H1 (cell line): Measurements from ENCODE around the gene NRXN3. TPM values are rescaled to one million over a fixed set of nuclear protein-coding genes. Genes with fewer than 3 reads are reported as not detected.

Source experiments
- CTCF ChIA-PET: fragments of 300-600 bp; sonication (Branson Sonifier 250); formaldehyde crosslinking; loops from one replicate; lab custom pipeline; 2021; ENCODE audit not compliant: partially characterized antibody; lab: Charles Lee
- POLR2A ChIA-PET: fragments of 300-600 bp; sonication (Branson Sonifier 250); formaldehyde crosslinking; loops from one replicate; lab custom pipeline; 2021; ENCODE audit warnings: inconsistent platforms; ENCODE audit not compliant: partially characterized antibody; lab: Charles Lee
- DNase-seq, 2 experiments: peaks; one replicate each; pipeline versions ENCODE4 v3.0.0 to v3.0.0-alpha.2; 2010 to 2022; ENCODE audit warnings: low spot score in 2 of 2, low read depth in 1 of 2, mixed read lengths in 1 of 2
- FAIRE-seq: peaks from 2 replicates; lab custom pipeline; 2011; peaks lifted over from hg19 to GRCh38; lab: Jason Lieb, UNC
- H2AFZ ChIP-seq: 2 replicates; pipeline ENCODE4 v1.8.1; 2012; ENCODE audit warnings: low read length, inconsistent platforms
- H2AK5ac ChIP-seq: 2 replicates; pipeline ENCODE4 v1.6.1; 2013; ENCODE audit warnings: low read depth, low read length
- H2BK120ac ChIP-seq: replicated peaks from 2 replicates; pipeline ENCODE3; 2013; ENCODE audit warnings: low read depth, low read length, inconsistent platforms
- H2BK12ac ChIP-seq: 2 replicates; pipeline ENCODE4 v1.6.1; 2013; ENCODE audit warnings: low read depth, low read length
- H2BK15ac ChIP-seq: 2 replicates; pipeline ENCODE4 v1.6.1; 2013; ENCODE audit warnings: low read length
- H2BK20ac ChIP-seq: 2 replicates; pipeline ENCODE4 v1.6.1; 2013; ENCODE audit warnings: low read length
- H2BK5ac ChIP-seq: 2 replicates; pipeline ENCODE4 v1.6.1; 2013; ENCODE audit warnings: low read depth, low read length
- H3K14ac ChIP-seq: 2 replicates; pipeline ENCODE4 v1.6.1; 2013; ENCODE audit warnings: inconsistent platforms; ENCODE audit not compliant: insufficient read length
- H3K18ac ChIP-seq: 2 replicates; pipeline ENCODE4 v1.6.1; 2013; ENCODE audit warnings: low read length; ENCODE audit errors: extremely low read depth
- H3K23ac ChIP-seq: 2 replicates; pipeline ENCODE4 v1.6.1; 2013; ENCODE audit warnings: inconsistent platforms; ENCODE audit not compliant: insufficient read length
- H3K23me2 ChIP-seq: 2 replicates; pipeline ENCODE4 v1.6.1; 2013; ENCODE audit warnings: low read depth, low read length
- H3K27ac ChIP-seq: 2 replicates; pipeline ENCODE4 v1.6.1; 2011; ENCODE audit warnings: low read depth, low read length, inconsistent platforms
- H3K27me3 ChIP-seq, 4 experiments: replicated peaks in 1 of 4; 1 replicate in 1 of 4; 2 replicates in 3 of 4; pipeline versions ENCODE4 v1.6.1 to v1.8.1; 2011 to 2013; ENCODE audit warnings: low read length in 3 of 4, mild to moderate bottlenecking in 3 of 4, inconsistent platforms in 2 of 4, mixed read lengths in 2 of 4, moderate library complexity in 1 of 4; ENCODE audit not compliant: control insufficient read depth in 3 of 4, insufficient read depth in 3 of 4; ENCODE audit errors: extremely low read depth in 1 of 4
- H3K36me3 ChIP-seq, 4 experiments: 2 replicates each; pipeline versions ENCODE4 v1.6.1 to v1.8.1; 2011 to 2013; ENCODE audit warnings: mild to moderate bottlenecking in 4 of 4, low read length in 3 of 4, moderate library complexity in 2 of 4, control low read depth in 1 of 4, inconsistent platforms in 1 of 4; ENCODE audit not compliant: insufficient read depth in 4 of 4, control insufficient read depth in 2 of 4
- H3K4ac ChIP-seq: replicated peaks from 2 replicates; pipeline ENCODE3; 2013; ENCODE audit warnings: low read length, low read depth, mixed read lengths, inconsistent platforms; ENCODE audit not compliant: insufficient read length
- H3K4me1 ChIP-seq, 4 experiments: replicated peaks in 1 of 4; 1 replicate in 1 of 4; 2 replicates in 3 of 4; pipeline versions ENCODE4 v1.6.1 to v1.8.1; 2011 to 2013; ENCODE audit warnings: low read length in 3 of 4, inconsistent platforms in 2 of 4, mixed read lengths in 1 of 4; ENCODE audit not compliant: insufficient read depth in 4 of 4, control insufficient read depth in 3 of 4
- H3K4me2 ChIP-seq, 2 experiments: 2 replicates each; pipeline versions ENCODE4 v1.6.1 to v1.8.1; 2011 to 2013; ENCODE audit warnings: low read depth in 2 of 2, low read length in 2 of 2, control low read depth in 1 of 2, inconsistent platforms in 1 of 2, mild to moderate bottlenecking in 1 of 2; ENCODE audit not compliant: insufficient read depth in 1 of 2
- H3K4me3 ChIP-seq, 4 experiments: fragments of 200-600, 300-600 bp in 1 of 4; sonication (generic), shearing (Covaris generic), sonication (Bioruptor Twin) in 1 of 4; 2 replicates each; pipeline versions ENCODE4 v1.5.1 to v1.8.1; 2011 to 2016; ENCODE audit warnings: low read length in 4 of 4, low read depth in 3 of 4, control low read depth in 2 of 4, inconsistent platforms in 2 of 4, mild to moderate bottlenecking in 2 of 4, mixed read lengths in 1 of 4, moderate library complexity in 1 of 4; ENCODE audit not compliant: insufficient read depth in 2 of 4; ENCODE audit errors: extremely low read depth in 1 of 4
- H3K56ac ChIP-seq: replicated peaks from 2 replicates; pipeline ENCODE3; 2013; ENCODE audit warnings: low read depth, mild to moderate bottlenecking, mixed read lengths, low read length, inconsistent platforms; ENCODE audit not compliant: insufficient read length
- H3K79me1 ChIP-seq: 2 replicates; pipeline ENCODE4 v1.6.1; 2013; ENCODE audit warnings: low read depth, low read length, control low read depth
- H3K79me2 ChIP-seq, 2 experiments: 2 replicates each; pipeline versions ENCODE4 v1.6.1 to v1.8.1; 2012 to 2013; ENCODE audit warnings: low read length in 2 of 2, mild to moderate bottlenecking in 2 of 2, inconsistent platforms in 1 of 2; ENCODE audit not compliant: insufficient read depth in 2 of 2, control insufficient read depth in 1 of 2
- H3K9ac ChIP-seq, 4 experiments: replicated peaks in 1 of 4; 1 replicate in 1 of 4; 2 replicates in 3 of 4; pipeline versions ENCODE4 v1.6.1 to v1.8.1; 2011 to 2013; ENCODE audit warnings: low read depth in 3 of 4, low read length in 3 of 4, control low read depth in 2 of 4, mild to moderate bottlenecking in 2 of 4, moderate library complexity in 2 of 4, inconsistent platforms in 1 of 4; ENCODE audit errors: extremely low read depth in 1 of 4
- H3K9me3 ChIP-seq, 2 experiments: 2 replicates each; pipeline versions ENCODE4 v1.6.1 to v1.8.1; 2012 to 2013; ENCODE audit warnings: mild to moderate bottlenecking in 2 of 2, moderate library complexity in 2 of 2, control low read depth in 1 of 2, inconsistent platforms in 1 of 2, low read depth in 1 of 2, low read length in 1 of 2, mixed read lengths in 1 of 2; ENCODE audit not compliant: insufficient read depth in 2 of 2
- H4K20me1 ChIP-seq, 2 experiments: replicated peaks in 1 of 2; 2 replicates each; pipeline versions ENCODE3 to v1.8.1; 2011 to 2013; ENCODE audit warnings: inconsistent platforms in 2 of 2, low read length in 2 of 2, mild to moderate bottlenecking in 1 of 2; ENCODE audit not compliant: insufficient read depth in 2 of 2, control insufficient read depth in 1 of 2
- H4K5ac ChIP-seq: 2 replicates; pipeline ENCODE4 v1.6.1; 2013; ENCODE audit warnings: low read length, low read depth, mixed read lengths, inconsistent platforms; ENCODE audit not compliant: insufficient read length
- H4K8ac ChIP-seq: 2 replicates; pipeline ENCODE4 v1.8.0; 2013; ENCODE audit warnings: mild to moderate bottlenecking, moderate library complexity, low read length, inconsistent platforms; ENCODE audit not compliant: insufficient read depth; ENCODE audit errors: extremely low read depth
- H4K91ac ChIP-seq: replicated peaks from 2 replicates; pipeline ENCODE3; 2013; ENCODE audit warnings: low read length, mixed read lengths, inconsistent platforms; ENCODE audit not compliant: insufficient read length
- CREB1 ChIP-seq: IDR thresholded peaks from 2 replicates; pipeline ENCODE4 v1.6.1; 2012; ENCODE audit warnings: inconsistent platforms
- NRF1 ChIP-seq: IDR thresholded peaks from 2 replicates; pipeline ENCODE4 v1.6.1; 2011; ENCODE audit warnings: mild to moderate bottlenecking, low read depth, low read length, improper control_type of control experiment
- SP1 ChIP-seq: IDR thresholded peaks from 2 replicates; pipeline ENCODE4 v1.6.1; 2011; ENCODE audit warnings: low read depth, low read length
- YY1 ChIP-seq: IDR thresholded peaks from 2 replicates; pipeline ENCODE4 v1.6.1; 2011; ENCODE audit warnings: low read depth, mild to moderate bottlenecking, low read length
- WGBS, 2 experiments: shearing (Covaris generic) in 1 of 2; methylation state at CpG; one replicate each; pipeline versions ENCODE4 v1.1.6 to v1.1.7; 2013 to 2015; ENCODE audit warnings: low lambda C conversion rate in 2 of 2, mixed read lengths in 2 of 2, inconsistent platforms in 1 of 2, low coverage in 1 of 2, missing lambda C conversion rate in 1 of 2; ENCODE audit not compliant: insufficient replicate concordance in 2 of 2, insufficient coverage in 1 of 2, insufficient read length in 1 of 2; ENCODE audit errors: extremely low coverage in 1 of 2, missing lambda C conversion rate in 1 of 2; 5-methylcytosine and 5-hydroxymethylcytosine counted together
- polyA plus RNA-seq, 7 experiments: library from polyadenylated mRNA; depleted of rRNA in 3 of 7; stranded (reverse) in 5 of 7; unstranded in 2 of 7; fragments of >200 nt in 5 of 7; fragments of 200-250 nt in 2 of 7; gene quantifications; 1 replicate in 5 of 7; 2 replicates in 1 of 7; 4 replicates in 1 of 7; pipeline versions ENCODE4 v1.2.1 to v1.2.3, GENCODE V29; 2011 to 2013; ENCODE audit warnings: missing spikeins in 2 of 7, mixed read lengths in 2 of 7
- total RNA-seq: library from RNA; stranded (reverse); fragmentation: NEBNext Ultra II Directional; extraction: Animal tissue kit (Norgen Biotek cat#: 25700); gene quantifications from 2 replicates; pipeline ENCODE4 v1.2.1, GENCODE V29; 2021
- TF ChIP-seq, protein P1 (sequence below): IDR thresholded peaks from 2 replicates; pipeline ENCODE4 v1.6.1; 2011; ENCODE audit warnings: low read depth, mild to moderate bottlenecking, low read length; ENCODE audit not compliant: insufficient read depth
- TF ChIP-seq, protein P2 (sequence below): IDR thresholded peaks from 2 replicates; pipeline ENCODE4 v1.6.1; 2011; ENCODE audit warnings: low read length, improper control_type of control experiment

Gene NRXN3
- total and polyA plus RNA-seq, 2 of the 8 experiments (the other 6 are each of a cell fraction or from before 2014, with no cell fraction given), result 2.6 to 4.1 TPM

DNA sequence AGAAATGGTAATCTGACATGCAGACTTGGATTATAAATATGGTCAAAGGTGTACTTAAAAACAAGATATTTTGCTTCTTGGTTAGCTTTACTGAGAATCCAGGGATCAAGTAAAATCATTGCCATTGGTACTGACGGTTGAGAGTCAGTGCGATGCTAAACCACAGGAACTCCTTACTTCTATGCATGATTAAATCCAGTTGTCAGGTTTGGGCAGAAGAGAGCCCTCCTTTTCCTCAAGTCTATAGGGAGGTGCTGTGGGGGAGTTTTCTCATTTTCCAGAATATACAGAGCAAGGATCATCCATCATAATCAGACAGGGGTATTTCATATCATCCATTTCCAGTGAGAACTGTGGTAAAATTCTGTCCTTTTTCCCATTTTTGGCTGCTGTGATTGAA is 839.1 kb downstream of the NRXN3 start:
- POLR2A ChIA-PET, result no interaction called here
- H3K79me1 ChIP-seq, result no peaks in the 10 kb centered on the region
- no peak overlapping the region for H3K14ac ChIP-seq
- no peak overlapping the region for H2BK12ac ChIP-seq
- H2BK120ac ChIP-seq, result no peak overlapping the region
- H2BK15ac ChIP-seq, result no peak overlapping the region
- no peak overlapping the region for H3K9ac ChIP-seq
- H2AFZ ChIP-seq, result no peak overlapping the region
- CTCF ChIA-PET, result interaction anchor here (1.2 to 1.3 kb wide), 4 partner anchors 13 to 535 kb away, joined by 3 to 6 read pairs (median 4); no protein-coding TSS in a partner anchor
- H2BK20ac ChIP-seq, result no peak overlapping the region
- 83% methylated on average over 2 of the region's 2 CpGs; no CpG with 5 or more reads in 1 of the 2 experiments for WGBS, 2 experiments
- no peaks in the 10 kb centered on the region for H3K36me3 ChIP-seq
- TF ChIP-seq, protein P1, sequence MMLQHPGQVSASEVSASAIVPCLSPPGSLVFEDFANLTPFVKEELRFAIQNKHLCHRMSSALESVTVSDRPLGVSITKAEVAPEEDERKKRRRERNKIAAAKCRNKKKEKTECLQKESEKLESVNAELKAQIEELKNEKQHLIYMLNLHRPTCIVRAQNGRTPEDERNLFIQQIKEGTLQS, result no peak
- TF ChIP-seq, protein P2, sequence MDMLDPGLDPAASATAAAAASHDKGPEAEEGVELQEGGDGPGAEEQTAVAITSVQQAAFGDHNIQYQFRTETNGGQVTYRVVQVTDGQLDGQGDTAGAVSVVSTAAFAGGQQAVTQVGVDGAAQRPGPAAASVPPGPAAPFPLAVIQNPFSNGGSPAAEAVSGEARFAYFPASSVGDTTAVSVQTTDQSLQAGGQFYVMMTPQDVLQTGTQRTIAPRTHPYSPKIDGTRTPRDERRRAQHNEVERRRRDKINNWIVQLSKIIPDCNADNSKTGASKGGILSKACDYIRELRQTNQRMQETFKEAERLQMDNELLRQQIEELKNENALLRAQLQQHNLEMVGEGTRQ, result no peak
- no peak for TF ChIP-seq NRF1
- no peak for TF ChIP-seq YY1
- no peak for TF ChIP-seq CREB1
- no peak for TF ChIP-seq SP1
- no peaks in the 10 kb centered on the region for H4K20me1 ChIP-seq
- H3K23ac ChIP-seq, result no peak overlapping the region
- H2AK5ac ChIP-seq, result no peak overlapping the region
- H3K4me2 ChIP-seq, result no peak overlapping the region
- H3K56ac ChIP-seq, result no peak overlapping the region
- no peaks in the 10 kb centered on the region for H3K9me3 ChIP-seq
- no peak overlapping the region for H4K91ac ChIP-seq
- no peak overlapping the region for H3K4ac ChIP-seq
- no peak overlapping the region for H4K8ac ChIP-seq
- H3K4me1 ChIP-seq, result no peaks in the 10 kb centered on the region
- no peak for FAIRE-seq
- no peaks in the 10 kb centered on the region for H3K23me2 ChIP-seq
- DNase-seq, result no peak
- H3K27me3 ChIP-seq, result no peaks in the 10 kb centered on the region; a peak in 1 of 7 replicates
- no peak overlapping the region for H3K4me3 ChIP-seq
- H4K5ac ChIP-seq, result no peak overlapping the region
- no peak overlapping the region for H3K18ac ChIP-seq
- H3K79me2 ChIP-seq, result no peaks in the 10 kb centered on the region
- H2BK5ac ChIP-seq, result no peak overlapping the region
- no peak overlapping the region for H3K27ac ChIP-seq
